ENCODE data around the gene EDAR.

Gene EDAR

DNA sequence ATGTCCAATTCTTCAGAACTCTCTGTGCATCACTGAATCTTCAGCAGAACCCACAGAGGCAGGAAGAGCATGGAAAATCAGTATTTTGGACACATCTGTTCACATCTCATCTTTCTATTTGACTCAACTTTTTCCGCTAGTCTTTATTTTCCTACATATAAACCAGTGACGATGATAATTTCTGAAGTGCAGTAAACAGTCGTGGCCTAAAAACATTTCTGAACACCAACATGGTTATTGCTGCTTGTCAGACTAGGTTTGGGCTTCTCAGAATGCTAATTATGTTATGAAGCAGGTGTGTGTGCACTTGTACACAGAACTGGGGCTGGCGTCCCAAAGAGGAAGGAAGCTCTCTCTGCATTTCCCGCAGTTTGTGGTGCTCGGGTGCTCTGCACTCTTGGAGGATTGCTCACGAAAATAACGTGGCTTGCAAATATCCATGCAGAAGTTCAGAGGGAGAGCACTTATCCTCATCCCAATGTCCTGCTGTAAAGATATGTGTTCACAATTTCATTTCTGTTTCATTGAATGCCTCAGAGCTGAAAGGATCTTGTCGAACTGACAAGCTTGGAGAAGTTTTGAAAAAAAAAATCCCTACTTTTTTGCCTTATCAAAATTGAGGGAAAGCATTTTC, 50.8 kb downstream of the EDAR start:
- no peak for DNase-seq

DNA sequence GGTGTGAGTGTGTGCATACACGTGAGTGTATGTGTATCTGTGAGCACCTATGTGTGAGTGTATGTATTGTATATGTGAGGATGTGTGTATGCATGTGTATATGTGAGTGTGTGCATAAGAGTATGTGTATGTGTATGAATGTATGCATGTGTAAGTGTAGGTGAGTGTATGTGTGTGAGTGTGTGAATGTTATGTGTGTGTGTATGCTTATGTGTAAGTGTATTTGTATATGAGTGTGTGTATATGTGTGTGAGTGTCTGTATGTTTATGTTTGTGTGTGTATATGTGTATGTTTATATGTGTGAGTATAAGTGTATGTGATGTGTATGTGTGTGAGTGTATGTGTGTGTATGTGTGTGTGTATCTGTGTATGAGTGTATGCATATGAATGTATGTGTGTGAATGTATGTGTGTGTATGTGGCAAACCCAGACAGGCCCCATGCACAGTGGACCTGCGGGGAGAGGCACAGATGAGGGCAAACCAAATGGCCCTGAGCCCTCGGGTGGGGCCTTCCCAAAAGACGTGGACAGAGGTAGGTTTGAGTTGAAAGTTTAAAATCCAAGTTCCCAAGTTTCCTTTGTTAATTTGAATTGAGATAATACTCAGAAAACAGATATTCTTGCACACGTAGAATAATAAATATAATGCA, 51.5 kb downstream of the EDAR start:
- DNase-seq = no peak

DNA sequence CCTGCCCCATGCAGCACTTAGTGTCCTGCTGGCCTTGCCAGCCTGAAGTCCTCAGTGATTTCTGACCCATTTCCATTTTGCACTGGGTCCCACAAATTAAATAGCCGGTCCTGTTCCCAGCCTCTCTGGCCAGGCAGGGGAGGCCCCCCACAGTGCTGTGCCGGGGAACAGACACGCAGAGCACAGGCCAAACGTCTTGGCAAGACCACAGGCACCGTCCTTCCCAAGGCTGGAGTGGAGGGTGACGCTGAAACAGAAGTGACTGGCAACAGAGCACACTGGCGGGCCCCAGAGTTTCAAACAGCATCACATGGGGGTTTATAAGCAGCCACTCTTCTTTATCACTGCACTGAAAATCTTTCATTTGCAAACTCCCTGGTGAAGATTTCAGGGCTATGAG, 52.2 kb downstream of the EDAR start:
- no peak for DNase-seq

DNA sequence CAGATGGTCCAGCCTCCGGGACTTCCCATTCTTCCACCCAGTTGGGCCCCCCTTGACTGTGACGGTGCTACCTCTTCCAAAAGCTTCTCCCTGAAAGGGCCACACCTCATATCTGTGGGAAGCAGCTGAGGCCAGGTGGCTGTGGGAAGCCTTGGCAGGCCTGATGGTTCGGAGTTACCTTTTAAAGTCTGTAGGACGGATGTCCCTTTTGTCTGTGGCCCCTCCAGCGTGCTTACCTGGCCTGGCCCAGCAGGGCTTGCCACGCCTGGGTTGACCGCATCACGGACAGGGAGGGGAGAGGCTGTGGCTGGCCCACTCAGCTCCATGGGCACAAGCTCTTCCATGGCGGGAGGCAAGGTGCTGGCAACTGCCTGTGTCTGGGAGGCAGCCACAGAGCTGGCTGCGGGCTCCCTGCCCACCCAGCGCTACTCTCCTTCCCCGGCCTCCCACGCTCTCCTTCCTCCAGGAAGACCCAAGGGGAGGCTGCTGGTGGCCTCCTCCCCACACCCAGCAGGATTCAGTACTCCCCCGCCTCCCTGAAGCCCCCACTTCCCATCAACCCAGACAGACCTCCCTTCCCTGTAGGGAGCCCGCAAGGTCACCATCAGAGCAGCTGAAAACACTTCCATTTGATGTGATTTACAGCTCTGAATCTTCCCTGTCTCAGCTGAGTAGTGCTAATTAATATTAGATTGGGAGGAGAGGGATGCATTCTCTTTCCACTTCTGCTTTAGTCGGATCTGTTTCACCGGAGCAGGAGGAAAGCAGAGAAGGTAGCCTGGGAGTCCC, 52.8 kb downstream of the EDAR start:
- DNase-seq = no peak

DNA sequence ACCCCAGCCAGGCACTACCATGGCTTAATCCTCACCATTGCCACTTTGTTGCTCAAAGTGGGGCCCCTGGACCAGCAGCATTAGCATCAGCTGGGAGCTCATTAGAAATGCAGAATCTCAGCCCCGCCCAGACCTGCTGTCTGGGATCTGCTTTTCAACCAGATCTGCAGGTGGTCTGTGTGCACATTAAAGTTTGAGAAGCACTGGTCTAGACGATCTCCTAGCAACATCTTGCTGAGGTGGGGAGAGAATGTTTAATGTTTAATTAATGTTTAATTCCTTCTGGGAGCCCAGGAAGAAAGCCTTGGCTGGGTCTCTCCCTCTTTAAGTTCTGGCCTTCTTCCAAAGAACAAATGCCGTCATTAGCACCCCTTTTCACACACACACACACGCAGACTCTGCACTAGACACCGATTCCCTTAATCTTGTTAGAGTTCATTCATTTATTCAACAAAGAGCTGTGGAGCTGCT, 53.7 kb downstream of the EDAR start:
- no peak for DNase-seq

DNA sequence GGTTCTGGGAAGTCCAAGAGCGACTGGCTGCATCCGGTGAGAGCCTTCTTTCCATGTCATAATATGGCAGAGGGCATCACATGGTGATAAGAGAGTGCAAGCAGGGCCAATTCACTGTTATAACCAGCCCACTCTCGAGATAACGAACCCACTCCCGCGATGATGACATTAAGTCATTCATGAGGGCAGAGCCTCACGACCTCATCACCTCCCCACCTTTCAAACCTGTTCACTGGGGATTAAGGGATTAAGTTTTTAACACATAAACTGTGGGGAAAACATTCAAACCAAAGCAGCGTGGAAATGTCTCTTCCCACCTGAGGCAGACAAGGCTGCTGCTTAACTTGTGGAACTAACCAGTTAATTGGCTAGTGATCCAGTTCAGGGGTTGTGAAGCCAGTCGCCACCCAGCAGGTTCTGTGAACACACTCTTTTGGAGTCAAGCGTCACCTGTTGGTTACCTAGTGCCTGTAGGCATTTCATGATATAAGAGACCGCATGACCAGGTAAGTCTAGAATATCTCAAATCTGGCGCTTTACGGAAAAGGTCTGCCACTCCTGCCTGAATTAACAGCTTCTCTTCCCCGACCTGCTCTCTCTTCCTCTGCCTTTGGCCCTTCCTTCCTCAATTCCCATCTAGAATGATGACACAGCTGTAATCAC, 54.3 kb downstream of the EDAR start:
- no peak for DNase-seq

DNA sequence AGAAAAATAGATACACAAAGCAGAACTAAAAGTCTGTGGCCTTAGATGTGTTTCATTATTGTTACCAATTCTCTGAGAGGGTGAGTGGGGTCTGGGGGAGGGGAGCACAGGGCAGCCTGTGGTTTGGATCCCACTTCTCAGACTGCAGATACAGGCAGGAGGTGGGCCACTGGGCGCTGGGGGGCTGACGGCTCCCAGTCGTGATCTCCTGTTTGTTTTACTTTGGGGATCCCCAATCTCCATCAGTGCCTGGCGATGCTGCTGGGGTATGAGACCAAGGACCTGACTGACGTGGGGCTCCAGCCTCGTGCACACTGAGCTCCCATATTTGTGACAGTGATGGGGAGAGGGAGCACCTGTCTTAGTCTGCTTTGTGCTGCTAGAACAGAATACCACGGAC, 54.9 kb downstream of the EDAR start:
- DNase-seq = no peak

DNA sequence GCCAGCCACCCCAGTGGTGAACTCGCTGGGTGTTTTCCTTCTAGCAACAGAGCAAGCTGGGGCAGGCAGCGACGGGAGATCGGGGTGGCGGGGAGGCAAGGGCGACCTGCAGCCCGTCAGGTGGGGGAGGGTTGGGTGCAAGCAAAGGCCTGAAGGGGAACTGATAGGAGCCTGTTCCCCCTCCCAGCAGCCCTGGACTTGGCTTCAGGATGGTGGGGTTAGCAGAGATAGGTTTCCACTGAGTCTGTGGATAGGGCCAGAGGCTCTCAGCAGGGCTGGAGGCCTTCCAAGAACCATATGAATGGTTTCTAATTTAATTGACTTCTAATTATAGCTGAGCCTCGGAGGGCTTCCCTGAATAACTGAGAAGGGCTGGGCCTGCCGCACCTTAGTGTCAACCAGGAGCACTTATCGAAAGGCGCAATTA, 55.3 kb downstream of the EDAR start:
- DNase-seq = no peak

DNA sequence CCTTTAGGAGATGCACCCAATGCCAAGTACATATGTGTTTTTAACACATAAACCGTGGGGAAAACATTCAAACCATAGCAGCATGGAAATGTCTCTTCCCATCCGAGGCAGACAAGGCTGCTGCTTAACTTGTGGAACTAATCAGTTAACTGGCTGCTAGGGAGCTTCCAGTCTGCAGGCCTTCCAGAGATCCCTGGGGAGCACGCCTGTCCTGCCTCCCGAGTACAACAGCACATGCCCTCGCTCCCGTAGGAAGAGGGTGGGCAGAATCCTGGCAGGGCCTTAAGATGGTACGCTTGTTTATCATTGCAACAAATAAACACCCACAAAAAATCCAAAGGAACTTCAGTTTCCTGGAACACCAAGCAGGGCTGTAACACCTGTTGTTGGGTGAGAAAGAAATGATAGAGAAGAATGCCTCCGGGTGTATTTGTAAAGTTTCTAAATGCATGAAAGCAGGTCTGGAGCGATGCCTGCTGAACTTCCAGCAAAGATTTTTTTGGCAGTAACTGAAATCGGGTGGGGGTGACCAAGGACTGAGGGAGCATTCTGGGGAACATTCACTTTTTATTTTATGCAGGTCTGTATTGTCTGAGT, 56.2 kb downstream of the EDAR start:
- DNase-seq = no peak

DNA sequence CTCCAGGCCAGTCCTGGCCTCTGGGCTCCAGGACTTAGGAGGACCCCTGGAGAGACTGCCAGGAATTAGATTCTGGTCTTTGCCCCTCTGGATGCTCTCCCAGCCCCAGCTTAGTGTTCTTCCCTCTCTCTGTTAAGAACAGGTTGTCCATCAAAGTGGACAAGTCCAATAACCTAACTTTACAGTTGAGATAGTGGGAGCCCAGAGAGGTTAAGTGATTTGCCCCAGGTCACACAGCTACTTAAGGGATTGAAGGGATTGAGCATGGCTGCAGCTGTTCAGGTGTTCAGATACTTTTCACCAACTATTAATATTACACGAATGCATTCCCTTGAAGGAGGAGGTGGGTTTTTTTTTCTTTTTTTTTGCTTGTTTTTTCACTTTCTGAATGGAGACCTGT, 57.6 kb downstream of the EDAR start:
- no peak for DNase-seq

DNA sequence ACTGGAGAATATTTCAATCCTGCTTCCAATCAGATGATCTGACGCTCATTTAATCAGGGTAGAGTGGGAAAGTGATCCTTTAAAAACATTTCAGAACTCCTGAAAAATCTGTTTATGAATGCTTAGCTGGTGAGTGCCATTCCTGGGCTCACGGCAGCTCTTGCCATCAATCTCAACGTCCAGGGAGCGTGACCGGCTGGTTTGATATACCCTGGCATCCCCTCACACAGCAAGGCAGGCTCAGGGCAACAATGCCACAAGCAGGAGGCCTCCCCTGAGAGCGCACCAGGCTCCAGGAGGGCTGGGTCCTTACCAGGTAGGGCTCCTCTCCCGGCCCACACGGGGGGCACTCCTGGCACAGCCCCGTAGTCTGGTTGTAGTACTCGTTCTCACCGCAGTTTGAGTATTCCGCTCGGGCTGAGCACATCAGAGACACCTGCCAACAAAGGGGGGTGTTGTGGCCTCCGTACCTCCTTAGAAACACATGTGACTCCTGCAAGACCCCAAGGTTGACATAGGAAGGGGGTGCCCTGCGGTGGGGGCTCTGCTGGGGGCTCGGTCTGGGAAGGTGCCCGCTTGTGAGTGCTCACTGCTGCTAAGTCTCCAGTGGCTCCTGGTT, 59.1 kb downstream of the EDAR start:
- no peak for DNase-seq

DNA sequence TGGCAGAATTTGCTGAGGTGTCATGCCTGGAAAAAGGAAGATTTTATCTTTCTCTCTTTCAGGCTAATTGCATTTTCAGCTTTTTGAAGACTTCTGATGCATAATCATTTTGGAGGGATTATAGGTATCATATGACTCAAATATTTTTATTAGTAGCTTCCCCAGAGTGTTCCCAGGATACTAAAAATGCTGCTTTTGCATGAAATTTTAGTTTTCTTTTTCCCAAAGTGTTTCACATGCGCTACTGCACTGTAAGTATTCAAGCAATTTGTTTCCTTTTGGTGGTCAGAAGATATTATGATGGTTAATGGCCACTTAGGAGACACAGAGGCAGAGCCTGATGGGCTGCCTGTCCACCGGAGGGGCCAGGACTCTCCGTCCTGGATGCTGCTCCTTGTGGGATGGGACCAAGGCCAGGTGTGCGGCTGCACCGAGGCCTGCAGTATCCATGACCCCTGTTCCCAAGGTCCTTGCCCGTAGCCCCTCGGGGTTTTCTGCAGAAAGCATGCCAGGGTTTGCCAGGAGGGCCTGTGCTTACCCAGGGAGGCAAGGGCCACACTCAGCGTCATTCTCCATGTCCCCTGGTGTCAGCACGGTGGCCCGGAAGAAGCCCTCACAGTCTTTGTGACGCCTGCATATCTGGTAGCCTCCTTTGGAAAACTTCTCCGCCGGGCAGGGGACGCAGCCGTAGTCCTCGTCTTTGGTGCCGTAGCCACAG, 60.2 kb downstream of the EDAR start:
- DNase-seq = no peak

DNA sequence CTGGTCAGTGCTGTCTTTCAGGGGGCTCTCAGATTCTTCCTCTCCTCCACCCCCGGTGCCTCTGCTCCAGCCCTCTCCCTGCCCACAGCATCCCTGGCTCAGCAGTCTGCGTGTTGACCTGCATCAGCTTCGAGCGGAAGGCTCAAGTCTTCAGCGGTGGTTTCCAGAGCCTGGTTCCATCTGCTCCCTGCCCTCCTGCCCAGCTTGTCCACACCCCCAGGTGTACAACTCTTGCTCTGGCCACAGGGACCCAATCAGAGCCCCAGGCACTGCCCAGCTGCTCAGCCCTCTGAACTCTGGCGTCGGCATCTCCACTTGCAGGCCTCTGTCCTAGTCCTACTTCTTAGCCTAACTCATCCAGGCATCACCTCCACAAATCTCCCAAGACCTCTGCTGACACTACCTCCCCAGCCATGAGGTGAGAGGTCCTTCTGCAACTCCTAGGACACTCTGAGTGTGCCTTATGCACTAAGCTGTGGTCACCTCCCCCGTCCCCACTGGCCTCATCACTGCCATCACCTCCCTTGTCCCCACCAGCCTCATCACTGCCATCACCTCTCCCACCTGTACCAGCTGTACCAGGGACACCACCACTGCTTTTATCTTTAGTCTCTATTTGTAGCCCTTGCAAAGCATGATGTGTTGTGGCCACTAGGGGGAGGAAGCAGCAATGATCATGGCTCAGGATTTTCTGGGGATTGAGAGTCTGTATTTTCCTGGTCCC, 60.9 kb downstream of the EDAR start:
- DNase-seq = peak; percentile 38

DNA sequence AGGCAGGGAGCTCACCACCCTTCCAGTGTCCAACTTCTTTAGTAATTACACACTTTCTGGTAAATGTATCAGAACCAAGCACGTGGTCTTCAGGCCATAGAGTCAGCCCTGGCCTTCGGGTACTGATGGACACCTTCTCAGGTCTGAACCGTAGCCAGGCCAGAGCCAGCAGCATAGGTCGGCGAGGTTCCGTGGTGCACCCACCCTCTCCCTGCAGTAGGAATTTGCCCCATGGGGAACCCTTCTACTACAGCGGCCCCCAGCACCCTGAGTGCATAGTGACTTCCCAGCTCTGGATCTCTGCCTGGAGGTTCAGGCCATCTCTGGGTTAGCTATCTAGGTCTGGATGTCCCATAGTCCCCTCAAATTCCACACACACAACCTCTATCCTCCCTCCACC, 61.6 kb downstream of the EDAR start:
- DNase-seq = no peak

DNA sequence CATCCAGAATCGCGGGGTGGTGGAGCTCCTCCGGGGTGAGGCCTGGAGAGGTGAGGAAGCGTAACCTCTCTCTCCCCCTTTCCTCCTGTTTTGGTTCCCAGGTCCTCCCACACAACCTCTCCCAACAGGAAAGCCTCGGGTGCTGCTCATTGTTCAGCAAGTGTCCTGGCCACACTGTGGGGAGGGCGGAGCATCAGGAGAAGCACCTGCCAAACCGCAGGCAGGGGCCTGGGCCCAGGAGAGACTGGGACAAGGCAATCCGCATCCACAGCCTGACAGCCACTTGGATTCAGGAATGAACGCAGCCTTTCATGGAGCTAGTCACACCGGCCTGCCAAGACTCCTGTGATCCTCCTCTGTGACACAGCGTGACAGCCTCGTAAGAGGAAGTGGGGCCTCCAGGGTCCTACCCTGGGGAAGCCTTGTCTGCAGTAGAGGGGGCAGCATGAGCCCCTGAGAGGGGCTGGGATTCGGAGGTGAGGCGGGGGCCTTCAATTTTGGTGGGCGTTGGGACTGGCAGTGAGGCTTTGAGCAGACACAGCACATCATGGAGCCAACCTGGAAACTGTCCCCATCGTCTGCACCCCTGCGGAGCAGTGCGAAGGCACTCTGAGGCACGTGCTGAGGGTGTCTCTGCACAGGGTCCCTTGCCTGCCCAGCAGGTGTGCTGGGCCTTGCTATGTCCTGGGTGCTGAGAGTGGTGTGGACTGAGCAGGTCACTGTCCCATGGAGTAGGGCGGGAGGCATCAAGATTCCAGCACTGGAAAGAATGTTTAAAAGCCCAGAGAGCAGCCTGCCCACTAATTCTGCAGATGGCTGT, 62.2 kb downstream of the EDAR start:
- DNase-seq = no peak

DNA sequence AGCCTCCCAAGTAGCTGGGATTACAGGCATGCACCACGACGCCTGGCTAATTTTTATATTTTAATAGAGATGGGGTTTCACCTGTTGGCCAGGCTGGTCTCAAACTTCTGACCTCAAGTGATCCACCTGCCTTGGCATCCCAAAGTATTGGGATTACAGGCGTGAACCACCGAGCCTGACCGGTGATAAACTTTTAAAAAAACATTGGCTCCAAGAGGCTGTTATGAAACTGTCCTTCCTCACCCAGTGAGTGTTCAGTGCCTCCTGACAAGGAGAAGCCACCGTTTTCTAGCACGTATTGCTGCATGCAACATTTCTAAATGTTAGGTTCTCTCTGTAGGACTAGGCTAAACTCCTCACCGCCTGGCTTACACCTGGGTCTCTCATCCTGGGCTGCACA, 63.3 kb downstream of the EDAR start:
- no peak for DNase-seq

DNA sequence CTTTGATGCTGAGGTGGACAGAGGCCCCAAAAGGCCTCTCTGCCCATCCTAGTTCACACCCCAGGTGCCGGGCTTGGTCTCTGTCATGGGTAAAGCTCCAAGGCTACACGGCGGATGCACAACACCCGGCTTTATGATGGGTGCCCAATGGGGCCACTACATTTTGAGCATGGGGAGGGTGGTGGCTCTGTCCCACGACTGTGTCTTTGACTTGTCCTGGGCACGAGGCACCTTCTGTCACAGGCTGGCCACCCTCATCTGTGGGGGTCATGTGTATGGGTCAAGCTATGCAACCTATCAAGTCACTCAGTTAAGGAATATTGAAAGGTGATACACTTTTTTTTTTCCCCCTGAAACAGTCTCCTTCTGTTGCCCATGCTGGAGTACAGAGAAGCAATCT, 63.7 kb downstream of the EDAR start:
- DNase-seq = no peak

DNA sequence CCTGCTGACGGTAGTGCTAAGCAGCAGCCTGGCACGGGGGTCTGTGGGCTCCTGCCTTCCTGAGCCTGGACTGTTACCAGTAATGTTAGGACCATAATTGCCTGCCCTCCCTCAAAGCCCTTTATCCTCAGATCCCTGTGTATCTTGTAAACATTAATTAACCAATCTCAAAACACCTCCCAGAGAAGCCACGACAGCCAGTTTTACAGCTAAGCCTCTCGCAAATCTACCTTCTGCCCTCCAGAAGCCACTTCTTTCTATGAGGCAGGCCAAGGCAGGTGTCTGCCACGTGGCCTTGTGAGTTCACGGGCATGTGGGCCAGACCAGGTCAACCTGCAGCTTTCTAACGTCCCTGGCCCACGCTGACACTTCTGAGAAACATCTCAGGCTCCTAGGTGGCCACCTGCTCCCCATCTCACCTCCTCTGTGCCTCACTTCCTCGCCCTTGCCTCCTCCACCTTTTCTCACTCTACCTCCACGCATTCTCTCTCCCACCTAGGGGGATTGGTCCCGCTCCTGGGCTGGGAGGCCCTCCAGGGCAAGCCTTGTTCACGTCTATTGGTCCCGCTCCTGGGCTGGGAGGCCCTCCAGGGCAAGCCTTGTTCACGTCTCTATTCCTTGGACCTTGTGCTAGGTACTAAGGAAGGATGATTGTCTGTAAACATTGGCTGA, 64.3 kb downstream of the EDAR start:
- no peak for DNase-seq

DNA sequence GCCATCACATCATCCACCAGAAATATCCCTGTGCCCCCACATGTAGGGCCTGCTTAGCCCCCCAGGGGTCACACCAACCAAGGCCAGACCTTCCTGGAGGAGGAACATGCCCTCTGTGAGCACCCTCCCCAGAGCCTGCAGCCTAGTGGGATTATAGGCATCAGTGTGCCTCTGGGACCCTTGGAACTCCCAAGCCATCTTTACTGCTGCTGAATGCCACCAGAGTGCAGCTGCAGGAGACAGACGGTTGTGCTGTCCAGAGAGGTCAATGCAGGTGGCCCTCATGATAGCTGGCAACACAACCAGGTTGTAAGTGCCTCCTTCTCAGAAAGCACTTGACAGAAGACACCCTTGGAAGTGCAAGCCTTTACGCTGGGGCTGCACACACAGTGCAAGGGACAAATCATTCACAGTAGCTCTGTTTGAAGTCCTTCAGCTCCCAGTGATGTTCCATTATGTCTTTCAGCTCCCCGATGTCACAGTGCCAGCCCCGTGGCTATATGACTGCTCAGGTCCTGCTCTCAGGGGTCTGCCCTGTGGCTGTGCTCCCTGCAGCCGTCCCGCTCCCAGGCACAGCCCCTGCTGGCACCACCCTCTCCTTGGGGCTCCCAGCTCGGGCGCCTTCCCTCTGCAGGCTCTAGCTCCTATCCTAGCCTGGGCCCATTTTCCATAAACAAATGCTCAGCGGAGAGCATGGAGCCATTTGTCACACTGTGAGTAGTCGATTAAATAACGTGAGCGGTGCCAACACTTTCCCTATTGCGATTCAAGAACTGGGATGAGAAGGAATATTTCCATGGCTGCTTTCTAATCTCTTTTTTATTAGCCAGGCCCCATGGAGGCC, 65.1 kb downstream of the EDAR start:
- no peak for DNase-seq

All from fibroblast of skin of right quadriceps (primary cell).